SKM-1 treated with dmso at 0.1 percent for 144 hours (cell line): Measurements from ENCODE around the gene NOTCH1.
"Not testable (repeated sequence)": the region's sequence is repeated elsewhere in the genome, so short reads cannot be mapped to it uniquely, and the experiment has no call there.

Source experiments
- DNase-seq: peaks from one replicate; lab custom pipeline; 2025; ENCODE audit not compliant: unreplicated experiment; lab: John Stamatoyannopoulos, UW

NOTCH1 gene

DNA sequence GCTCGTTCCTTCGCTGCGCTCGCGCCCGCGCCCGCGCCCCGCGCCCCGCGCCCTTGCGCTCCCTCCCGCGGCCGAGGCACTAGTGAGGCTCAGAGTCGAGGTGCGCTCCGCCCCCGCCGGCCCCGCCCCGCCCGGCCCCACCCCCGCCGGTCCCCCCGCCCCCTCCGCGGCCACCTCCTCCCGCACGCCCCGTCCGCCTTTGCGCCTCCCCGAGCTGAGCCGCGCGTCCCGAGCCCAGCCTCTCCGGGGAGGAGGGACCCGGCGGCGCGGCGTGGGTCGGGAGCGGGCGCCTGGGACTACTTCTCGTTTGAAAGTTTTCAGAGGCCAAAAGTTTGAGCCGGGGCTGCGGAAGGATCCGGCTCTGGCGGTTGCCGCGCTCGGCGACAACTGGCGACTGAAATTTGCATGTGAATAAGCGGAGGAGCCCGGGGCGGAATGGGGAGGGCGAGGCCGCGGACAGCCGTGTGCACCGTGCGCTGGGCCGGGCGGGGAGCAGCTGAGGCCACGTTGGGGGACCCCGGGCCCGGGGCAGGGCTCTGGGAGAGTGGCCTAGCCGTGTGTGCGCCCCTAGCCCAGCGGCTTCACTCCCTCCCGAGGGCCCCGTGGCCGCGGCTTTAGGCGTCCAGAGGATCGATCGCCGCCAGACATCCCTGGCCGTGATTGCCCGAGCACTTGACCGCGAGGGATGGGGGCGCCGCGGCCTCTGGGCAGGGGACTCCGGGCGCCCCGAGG is at the start of gene NOTCH1:
TSS of gene NOTCH1 (minus strand) at position 84 of the 732 bp plus-strand sequence. CDS start 262 bp downstream, outside the sequence.
- peak; percentile 95 for DNase-seq

DNA sequence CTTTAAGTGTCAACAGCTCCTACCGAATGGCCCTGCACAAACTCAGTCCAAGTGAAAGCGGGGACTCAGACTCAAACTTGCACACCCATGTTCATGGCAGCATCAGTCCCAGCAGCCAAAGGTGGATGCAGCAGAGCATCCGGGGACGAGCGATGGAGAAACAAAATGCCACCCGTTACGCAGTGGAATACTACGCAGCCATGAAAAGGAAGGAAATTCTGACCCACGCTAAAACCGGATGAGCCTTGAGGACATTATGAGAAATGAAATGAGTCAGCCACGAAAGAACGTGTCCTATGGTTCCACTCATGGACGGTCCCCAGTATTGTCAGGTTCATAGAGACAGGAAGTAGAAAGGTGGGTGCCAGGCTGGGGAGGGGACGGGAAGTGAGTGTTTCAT is 48.6 kb upstream of the NOTCH1 start:
- DNase-seq, result no peak

DNA sequence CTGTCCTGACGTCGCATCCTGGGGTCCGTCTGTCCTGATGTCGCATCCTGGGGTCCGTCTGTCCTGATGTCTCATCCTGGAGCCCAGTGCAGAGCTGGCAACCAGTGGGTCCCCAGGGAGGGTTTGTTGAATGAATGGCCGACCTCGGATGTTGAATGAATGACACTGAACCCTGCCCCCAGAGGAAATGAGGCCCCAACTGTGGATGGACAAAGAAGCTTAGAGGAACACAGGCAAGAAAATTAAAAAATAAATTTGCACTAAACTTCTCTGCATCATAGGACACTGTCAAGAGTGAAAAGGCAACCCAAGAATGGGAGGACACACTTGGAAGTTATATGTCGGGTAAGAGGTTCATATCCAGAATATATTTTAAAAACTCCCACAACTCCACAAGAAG is 47.7 kb upstream of the NOTCH1 start:
- no peak for DNase-seq

DNA sequence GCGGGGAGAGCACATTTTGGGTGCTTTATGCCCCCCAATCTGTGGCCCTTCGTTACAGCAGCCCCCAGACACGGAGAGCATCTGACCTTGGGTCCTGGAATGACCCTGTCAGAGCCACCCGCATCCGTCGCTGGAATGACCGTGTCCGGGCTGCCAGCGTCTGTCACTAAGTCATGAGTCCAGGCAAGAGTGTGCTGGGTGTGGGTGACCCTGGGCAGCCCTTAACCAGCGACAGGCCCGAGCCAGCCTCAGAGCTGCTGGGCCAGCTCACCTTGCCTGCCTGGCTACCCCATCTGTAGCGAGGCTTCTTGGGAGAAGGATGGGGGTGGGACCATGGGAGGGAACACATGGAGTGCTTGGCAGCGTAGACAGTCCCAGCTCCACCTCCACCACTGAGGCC is 46.8 kb upstream of the NOTCH1 start:
- DNase-seq, result no peak

DNA sequence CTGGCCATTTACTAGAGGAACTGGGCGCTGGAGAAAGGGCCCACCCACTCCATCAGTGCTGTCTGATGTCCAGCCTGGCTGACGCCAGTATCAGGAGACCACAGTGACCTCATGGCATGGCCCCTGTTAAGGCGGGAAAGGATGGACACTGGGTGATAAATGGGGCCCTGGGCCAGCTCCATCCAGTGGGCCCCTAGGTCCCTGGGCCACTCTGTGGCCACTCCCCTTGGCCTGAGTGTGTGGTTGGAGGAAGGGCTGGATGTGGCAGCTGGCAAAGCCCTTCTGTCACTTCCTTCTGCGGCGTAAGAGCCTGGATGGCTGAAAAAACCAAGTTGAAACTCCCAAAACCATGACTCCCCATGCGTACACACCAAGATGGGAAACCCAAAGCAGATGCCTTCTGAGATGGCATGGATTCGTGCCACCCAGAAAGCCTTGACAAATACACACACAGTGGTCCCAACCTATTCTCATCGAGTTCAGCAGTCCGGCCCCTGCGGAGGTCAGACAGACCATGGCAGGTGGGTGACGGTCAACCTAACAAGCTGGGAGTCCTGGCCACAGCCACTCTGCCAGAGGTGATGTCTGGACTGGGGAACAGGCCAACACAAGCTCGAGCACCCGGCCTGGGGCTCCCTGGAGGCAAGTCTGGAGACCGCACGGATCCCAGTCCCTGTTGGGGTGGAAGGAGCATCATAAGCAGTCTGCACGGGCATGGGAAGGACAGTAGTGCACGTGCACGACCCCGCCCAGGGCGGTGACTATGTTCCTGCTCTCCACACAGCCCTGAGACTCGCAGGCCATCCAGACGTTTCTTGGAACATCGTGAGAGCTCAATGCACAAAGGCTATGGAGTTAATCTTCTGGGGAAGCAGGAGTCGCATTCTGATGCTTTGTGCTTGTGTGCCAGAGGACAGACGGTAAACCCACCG is 45.2 kb upstream of the NOTCH1 start:
- no peak for DNase-seq

DNA sequence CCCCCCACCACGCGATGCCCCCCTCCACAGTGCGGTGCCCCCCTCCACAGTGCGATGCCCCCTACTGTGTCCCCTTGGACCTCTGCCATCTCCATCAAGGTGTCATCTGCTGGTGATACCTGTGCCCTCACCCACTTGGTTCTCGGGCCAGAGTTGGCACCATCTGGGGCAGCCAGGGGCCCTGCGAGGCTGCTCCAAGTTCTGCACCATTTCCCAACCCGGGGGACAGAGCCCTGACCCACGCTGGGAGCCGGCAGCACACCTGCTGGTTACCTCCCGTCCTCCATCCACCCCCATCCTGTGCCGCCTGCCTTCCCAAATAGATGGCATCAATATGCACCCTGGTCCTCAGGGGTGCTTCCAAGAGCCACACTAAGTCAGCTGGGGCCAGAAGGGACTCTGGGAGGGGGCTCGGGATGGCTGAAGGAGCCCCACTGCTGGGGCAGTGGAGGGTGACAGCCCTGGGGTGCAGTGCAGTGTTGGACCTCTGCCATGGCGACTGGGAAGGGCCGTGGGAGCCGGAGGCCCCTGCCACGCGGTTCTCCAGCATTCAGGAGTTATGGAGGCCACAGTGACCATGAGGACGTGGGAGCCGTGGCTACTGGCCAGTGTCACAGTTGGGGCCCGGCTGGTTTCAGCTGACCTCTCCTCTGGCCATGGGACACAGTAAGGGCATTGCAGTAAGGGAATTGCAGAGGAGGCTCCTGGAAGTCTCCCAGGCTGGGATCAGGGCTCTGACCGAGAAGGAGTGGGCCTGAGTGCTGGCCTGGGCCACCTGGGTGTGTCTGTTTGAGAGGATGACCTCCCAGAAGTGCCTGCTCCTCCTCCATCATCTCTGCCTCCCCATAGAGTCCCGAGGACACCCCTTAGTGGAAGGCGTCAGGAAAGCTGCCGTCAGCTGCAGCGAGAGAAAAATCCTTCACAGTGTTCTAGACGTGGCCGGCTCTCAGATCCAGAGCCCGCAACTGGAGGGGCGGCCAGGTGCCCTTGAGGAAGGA is 44.2 kb upstream of the NOTCH1 start:
- DNase-seq, result no peak

DNA sequence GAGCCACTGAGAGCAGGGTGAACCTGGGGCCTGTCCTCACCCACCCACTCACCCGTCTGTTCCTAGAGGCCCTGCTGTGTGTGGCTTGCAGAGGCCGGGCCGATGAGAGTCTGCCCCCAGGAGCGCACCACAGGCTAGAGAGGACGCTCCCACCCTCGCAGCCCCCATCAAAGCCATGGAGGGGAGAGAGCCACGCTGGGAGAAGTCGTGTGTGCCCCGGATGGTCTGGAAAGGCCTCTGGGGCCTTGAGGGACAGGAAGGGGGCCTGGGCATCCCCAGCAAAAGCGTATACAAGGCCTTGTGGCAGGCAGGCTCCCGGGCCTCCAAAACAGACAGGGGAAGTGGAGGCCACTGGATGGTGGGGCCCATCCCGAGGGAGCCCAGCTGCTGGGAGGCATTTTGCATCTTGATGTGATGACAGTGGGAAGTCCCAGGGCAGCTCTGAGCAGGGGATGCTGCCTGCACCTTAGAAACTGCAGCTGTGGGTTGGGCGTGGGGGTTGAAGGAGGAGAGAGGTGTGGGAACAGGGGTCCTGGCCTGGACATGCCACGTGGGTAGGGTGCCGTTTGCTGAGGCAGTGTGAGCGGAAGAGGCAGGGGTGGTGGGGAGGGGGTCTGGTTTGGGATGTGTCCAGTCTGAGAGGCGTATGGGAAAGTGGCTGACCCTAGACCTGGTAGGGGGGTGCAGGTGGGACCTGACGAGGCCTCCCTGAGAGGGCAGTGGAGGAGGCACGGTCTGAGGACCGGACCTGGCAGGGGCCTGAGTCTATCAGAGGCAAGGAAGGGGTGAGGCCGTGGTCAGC is 43.0 kb upstream of the NOTCH1 start:
- no peak for DNase-seq

DNA sequence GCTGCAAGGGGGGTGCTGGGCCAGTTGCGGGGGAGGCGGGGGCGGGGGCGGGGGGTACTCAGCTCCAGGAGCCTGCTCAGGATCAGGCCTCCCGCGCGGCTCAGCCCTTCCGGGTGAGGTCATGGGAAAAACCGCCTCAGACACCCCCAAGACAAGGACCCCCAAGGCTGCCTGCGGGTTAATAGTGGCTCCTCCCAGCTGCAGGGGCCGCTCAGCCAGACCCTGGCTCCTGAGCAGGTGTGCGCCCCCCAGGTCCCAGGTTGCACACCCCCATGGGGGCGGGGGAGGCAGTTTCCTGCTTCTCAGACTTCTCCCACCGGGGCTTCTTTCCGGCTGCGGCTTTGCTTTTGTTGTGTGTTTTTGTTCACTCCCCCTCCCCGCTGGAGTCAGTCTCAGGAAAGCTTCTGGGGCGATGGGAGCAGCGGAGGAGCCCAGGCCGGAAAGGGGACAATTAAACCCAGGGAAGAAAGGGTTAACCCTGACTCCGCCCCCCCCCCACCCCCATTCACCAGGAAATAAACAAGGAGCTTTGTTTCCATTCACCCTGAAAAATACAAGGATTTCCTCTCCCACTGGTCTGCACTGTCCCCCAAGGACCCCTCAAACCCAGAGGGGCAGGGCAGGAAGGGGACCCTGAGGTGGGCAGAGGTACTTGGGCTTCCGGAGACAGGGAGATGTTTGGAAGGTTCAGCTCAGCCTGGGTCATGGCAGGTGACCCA is 42.3 kb upstream of the NOTCH1 start:
- DNase-seq, result no peak

DNA sequence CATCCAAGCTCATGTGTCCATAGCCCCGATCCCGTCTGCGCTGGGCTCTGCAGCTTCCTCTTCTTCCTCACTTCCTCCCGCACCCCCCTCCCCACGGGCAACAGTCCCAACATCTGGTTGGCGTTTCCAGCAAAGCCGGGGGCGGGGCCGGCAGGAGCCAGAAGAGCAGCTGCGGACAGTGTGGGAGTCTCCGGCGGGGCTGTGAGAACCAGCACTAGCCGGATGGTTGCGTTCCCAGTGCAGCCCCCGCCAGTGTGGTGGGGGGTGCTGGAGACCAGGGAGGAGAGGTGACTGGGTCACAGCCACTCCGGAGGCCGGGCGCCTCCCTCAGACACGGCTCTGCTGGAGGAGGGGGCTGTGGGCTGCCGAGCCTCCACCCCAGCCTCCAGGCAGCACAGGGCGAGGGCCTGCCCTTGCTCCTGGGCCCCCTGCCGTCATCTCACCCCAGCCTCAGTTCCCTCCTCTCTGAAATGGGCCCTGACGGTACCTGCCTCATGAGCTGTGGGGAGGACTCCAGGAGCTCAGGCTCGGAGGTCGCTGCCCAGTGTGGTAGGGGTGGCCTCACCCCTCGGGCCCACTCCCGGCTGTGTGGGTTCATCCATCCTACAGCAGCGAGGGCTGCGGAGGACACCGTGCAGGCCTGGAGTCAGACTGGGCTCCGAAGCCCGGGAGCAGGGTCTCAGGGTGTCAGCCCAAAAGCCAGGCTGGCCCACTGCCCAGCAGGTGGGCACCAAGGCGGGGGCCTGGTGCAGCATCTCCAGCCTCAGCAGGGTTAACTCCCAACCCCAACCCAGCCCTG is 41.5 kb upstream of the NOTCH1 start:
- DNase-seq, result peak; percentile 86

DNA sequence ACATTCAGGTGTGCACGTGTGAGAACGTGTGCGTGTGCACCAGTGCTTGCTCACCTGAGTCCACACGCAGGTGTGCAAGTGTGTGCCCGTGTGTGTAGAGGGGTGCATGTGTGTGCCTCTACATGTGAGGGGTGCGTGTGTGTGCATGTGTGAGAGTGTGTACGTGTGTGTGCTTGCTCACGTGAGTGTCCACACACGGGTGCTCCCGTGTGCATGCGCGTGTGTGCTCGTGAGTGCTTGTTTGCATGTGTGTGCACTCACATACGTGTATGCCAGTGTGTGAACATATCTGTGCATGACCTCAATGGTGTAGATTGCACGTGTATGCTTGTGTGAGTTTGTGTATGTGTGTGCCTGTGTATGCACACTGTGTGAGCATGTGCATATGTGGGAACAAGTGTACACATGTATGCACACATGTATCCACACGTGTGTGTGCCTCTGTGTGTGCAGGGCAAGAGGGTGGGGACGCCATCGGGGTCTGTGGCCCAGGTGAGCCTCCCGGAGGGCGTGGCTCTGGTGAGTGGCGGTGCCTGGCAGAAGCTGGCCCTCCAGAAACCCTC is 40.6 kb upstream of the NOTCH1 start:
- DNase-seq, result no peak

DNA sequence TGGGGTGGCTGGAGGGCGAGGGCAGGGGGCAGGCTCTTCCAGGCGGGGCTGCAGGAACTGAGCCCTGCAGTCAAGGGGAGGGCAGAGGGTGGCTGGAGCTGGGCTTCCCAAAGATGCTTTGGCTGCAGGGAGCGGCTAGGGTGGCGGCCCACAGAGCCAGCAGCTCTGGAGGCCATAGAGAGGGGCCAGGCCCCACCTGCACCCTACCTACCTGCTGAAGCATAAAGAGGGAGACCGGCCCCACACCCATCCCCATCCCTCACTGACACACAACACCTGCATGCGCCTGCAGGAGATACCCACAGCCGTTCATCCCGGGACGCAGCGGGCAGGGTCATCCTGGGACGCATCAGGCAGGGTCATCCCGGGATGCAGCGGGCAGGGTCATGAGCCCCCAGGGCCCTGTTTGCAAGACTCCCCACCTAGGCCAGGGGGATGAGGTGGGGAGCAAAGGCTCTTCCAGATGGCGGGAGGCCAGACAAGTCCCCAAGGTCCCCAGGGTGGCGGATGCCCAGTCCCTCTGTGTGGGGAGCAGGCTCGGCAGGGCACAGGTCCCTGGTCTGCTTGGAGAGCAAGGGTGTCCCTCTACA is 39.8 kb upstream of the NOTCH1 start:
- DNase-seq, result no peak

DNA sequence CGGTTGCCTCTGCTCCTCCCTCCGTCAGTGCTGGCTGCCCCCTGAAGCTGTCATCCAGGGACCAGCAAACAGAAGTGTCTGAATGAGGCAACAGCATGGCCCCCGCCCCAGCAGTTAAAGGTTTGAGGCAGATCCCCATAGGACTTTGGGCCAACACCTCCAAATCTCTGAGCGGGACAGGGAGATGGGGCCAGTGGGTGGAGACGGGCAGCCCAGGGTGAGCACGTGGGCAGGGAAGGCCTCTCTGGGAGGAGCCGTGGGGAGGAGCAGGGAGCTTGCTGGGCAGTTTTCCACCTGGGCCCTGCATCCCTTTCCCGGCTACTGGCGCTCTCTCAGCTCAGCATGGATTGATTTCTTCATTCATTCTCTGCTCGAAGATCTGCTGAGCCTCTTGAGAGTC is 39.1 kb upstream of the NOTCH1 start:
- DNase-seq, result no peak

DNA sequence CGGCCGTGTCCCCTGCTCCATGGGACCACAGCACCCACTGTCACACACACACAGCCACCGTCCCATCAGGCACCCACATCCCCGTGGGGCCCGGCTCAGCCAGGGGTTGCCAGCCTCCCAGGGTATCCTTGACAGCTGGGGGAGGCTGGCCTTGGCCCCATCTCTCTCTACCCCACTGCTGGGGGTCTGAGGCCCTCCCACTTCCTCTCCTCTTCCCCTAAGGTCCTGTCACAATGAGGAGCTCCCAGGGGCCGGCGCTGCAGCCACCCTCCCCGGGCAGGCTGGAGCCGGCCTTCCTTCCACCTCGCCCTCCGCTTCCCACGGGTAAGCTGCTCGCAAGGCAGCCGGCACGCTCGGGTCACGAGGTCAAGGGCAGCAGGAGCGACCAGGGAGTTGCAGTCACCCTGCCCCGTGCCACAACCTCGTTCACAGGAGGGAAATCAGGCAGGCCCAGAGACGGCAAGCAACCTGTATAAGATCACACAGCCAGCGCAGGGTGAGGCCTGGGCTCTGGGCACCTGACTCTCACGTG is 38.6 kb upstream of the NOTCH1 start:
- no peak for DNase-seq

DNA sequence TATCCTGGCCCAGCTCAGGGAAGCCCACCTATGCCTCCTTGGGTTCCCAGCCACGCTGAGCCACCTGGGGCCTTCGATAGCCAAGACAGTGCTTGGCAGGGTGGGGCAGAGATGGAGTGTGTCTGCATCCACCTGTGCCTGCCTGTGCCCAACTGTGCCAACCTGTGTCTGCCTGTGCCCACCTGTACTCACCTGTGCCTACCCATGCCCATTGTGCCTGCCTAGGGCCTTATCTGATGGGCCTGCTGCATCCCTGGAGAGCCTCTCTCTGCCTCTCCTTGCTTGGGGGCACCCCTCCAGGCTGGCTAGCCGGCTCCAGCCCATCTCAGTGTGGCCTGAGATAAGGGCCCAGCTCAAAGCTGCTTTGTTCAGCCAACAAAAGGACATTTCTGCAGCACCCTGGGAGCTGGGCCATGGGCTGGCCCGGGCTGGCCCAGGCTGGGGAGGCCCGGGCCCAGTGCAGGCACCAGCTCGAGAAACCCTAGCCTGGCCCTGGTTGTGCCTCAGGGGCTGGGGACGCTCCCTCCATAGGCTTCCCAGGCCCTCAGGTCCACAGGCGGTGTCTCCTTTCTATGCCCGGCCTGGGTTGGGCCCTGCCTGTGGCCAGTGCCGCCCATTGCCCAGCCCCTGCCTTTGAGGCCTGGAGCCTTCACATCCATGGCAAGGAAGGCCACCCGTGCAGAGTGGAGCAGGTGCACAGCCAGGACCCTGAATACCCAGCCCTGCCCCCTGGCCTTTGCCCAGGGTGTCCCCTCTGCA is 37.3 kb upstream of the NOTCH1 start:
- no peak for DNase-seq

DNA sequence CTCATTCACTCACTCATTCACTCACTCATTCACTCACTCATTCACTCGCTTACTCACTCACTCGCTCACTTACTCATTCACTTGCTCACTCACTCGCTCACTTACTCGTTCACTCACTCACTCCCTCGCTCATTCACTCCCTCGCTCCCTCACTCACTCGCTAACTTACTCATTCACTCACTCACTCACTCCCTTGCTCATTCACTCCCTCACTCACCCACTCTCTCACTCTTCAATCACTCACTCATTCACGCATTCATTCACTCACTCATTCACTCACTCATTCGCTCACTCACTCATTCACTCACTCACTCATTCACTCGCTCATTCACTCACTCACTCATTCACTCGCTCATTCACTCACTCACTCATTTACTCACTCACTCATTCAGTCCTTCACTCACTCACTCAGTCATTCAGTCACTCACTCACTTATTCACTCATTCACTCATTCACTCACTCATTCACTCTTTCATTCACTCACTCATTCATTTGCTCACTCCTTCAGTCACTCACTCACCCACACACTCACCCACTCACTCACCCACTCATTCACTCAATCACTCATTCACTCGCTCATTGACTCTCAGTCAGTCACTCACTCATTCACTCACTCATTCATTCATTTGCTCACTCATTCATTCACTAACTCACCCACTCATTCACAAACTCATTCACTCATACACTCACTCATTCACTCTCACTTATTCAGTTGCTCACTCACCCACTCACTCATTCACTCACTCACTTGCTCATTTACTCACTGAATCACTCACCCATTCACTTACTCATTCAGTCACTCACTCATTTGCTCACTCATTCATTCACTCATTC is 36.0 kb upstream of the NOTCH1 start:
- DNase-seq, result no peak

DNA sequence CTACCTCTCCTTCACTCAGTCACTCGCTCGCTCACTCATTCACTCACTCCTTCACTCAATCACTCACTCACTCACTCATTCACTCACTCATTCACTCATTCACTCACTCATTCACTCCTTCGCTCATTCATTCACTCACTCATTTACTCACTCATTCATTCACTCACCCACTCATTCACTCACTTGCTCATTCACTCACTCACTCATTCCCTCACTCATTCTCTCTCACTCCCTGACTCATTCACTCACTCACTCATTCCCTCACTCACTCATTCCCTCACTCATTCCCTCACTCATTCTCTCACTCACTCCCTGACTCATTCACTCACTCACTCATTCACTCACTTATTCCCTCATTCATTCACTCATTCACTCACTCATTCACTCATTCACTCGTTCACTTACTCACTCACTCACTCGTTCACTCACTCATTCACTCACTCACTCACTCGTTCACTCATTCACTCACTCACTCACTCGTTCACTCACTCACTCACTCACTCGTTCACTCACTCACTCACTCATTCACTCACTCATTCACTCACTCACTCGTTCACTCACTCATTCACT is 33.9 kb upstream of the NOTCH1 start:
- not testable (repeated sequence) for DNase-seq
